Muscle layer of duodenum (tissue), 2 donors: Measurements from ENCODE around the gene NCAPG.

Experiments used
- H3K27ac ChIP-seq: one replicate; pipeline ENCODE4 v1.7.0; 2013; ENCODE audit warnings: mild to moderate bottlenecking, low read length
- H3K27me3 ChIP-seq: one replicate; pipeline ENCODE4 v1.7.0; 2013; ENCODE audit warnings: low read depth, mild to moderate bottlenecking, control low read depth, low read length
- H3K36me3 ChIP-seq, 2 donors: one replicate each; pipeline ENCODE4 v1.7.0; 2013; ENCODE audit warnings: low read length in 2 of 2, control low read depth in 1 of 2, mild to moderate bottlenecking in 1 of 2; ENCODE audit not compliant: insufficient read depth in 2 of 2, control insufficient read depth in 1 of 2
- H3K4me1 ChIP-seq, 2 donors: one replicate each; pipeline ENCODE4 v1.7.0; 2013; ENCODE audit warnings: low read length in 2 of 2, mild to moderate bottlenecking in 2 of 2, control low read depth in 1 of 2, moderate library complexity in 1 of 2; ENCODE audit not compliant: insufficient read depth in 2 of 2, control insufficient read depth in 1 of 2
- H3K4me3 ChIP-seq, 2 donors: one replicate each; pipeline ENCODE4 v1.7.0; 2013; ENCODE audit warnings: low read length in 2 of 2, low read depth in 1 of 2, mild to moderate bottlenecking in 1 of 2
- H3K9me3 ChIP-seq, 2 donors: one replicate each; pipeline ENCODE4 v1.7.0; 2013; ENCODE audit warnings: low read length in 2 of 2, control low read depth in 1 of 2, mild to moderate bottlenecking in 1 of 2; ENCODE audit not compliant: control insufficient read depth in 1 of 2
- donor health status: healthy.

NCAPG gene

DNA sequence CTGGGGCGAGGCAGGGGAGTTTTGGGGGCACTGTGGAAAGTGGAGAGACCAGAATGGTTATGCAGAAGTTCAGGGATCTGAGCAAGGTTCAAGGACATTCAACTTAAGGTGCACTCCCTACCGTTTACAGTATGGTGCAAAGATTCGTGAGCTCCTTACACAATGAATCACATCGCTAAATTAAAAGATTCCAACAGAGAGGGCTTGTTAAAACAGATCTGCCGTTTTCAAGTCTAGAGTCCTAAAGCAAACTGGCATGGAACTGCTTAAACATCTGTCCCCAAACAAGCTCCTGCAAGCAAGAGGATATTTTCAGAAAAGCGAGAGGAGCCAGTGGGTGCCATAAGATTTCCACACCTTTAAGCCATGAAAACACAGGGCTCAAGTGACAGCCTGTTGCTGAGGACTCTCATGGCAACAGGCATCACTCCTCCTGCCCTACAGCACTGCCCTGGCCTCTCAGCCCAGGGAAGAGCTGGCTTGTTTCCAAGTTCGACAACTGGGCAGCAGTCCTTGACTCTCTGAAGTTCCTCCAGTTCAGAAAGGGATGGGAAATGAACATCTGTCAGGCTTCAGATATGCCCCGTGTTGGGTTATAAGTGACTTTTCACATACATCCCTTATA, 39.4 kb upstream of the NCAPG start:
- Histone ChIP-seq H3K36me3 (no peaks in the 10 kb centered on the region), H3K4me1 (no peaks in the 10 kb centered on the region), H3K9me3 (no peaks in the 10 kb centered on the region), H3K27me3 (no peaks in the 10 kb centered on the region), H3K4me3 (no peak overlapping the region), H3K27ac (no peak overlapping the region)

GRCh38 chr4:17773135-17773698, 37.6 kb upstream of the NCAPG start:
- H3K4me1 ChIP-seq, result no peaks in the 10 kb centered on the region
- no peaks in the 10 kb centered on the region for H3K9me3 ChIP-seq
- no peak overlapping the region for H3K4me3 ChIP-seq
- no peaks in the 10 kb centered on the region for H3K36me3 ChIP-seq
- H3K27me3 ChIP-seq, result no peaks in the 10 kb centered on the region
- H3K27ac ChIP-seq, result no peak overlapping the region

DNA sequence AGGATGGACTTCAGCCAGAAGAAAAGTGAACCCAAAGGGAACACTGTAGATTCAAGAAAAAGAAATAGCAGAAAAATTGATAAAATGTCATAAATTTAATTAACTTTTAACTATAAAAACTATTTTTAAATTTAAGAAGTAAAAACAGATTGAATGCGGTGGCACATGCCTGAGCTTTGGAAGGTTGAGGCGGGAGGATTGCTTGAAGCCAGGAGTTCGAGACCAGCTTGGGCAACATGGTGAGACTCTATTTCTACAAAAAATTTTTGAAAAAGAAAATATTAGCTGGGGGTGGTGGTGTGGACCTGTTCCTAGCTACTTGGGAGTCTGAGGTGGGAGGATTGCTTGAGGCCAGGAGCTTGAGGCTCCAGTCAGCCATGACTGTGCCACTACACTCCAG, 32.3 kb upstream of the NCAPG start:
- H3K4me3 ChIP-seq, result no peak overlapping the region
- H3K36me3 ChIP-seq, result no peaks in the 10 kb centered on the region
- H3K9me3 ChIP-seq, result no peaks in the 10 kb centered on the region
- H3K27ac ChIP-seq, result no peak overlapping the region
- peaks cover 12% of the 10 kb centered on the region for H3K27me3 ChIP-seq
- peaks cover 0 to 21% of the 10 kb centered on the region in 2 donors for H3K4me1 ChIP-seq

GRCh38 chr4:17780501-17781299, 30.1 kb upstream of the NCAPG start:
- Histone ChIP-seq H3K4me1 (peaks cover 0 to 21% of the 10 kb centered on the region in 2 donors), H3K9me3 (no peaks in the 10 kb centered on the region), H3K36me3 (no peaks in the 10 kb centered on the region), H3K4me3 (peak overlapping the region; percentile 52 to 78), H3K27ac (no peak overlapping the region), H3K27me3 (peaks cover 12% of the 10 kb centered on the region)

DNA sequence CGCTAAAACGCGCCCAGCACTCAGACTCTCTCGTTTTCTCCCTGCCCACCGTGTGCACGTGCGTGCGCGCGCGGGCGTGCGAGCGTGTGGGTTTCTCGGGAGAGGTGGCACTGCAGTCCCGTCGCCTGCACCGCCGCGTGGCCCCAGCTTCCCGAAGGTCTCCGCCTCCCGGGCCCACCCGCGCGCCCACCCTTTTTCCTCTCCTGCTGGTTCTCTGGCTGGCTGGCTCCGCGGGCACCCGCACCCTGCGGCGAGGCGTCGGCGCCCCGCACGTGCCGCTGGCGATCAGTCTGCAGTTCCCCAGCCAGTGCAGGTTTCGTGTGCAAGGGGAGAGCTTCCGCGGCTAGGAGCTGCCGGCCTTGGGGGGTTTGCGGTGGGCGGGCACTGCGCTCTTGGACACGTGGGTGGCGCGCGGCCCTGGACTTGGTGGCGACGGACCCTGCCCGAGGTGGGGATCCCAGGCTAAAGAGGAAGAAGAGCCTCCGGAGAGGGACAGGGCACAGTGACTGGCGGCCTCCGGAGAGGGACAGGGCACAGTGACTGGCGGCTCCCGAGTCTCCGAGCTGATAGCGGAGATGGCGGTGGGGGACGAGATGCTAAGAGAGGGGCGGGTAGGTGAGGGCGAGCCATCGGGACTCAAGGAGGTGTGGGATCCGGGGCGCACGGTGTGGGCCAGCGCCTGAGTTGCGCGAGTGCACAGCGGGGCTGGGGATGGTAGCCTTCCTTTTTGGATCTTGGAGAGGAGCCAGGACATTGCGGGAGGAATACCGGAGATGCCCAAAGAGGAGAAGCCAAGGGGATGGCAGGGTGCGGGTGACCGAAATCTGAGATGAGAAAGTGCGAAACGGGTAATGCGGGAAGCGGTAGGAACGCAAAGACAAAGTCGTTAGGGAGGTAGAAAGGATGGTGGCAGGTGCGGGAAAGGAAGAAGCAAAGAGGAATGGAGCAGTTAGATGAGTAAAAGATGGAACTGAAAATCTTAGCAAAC, 29.2 kb upstream of the NCAPG start, which contains the start of gene FAM184B:
Gene FAM184B, minus strand, starts transcription at position 322 of the 988 bp plus-strand sequence. CDS start 322 bp downstream, outside the sequence.
- Histone ChIP-seq H3K4me3 (peak within 1 kb of the TSS; percentile 52 to 78), H3K27me3 (peaks cover 12% of the 10 kb centered on the region), H3K4me1 (peaks cover 0 to 21% of the 10 kb centered on the region in 2 donors), H3K9me3 (no peaks in the 10 kb centered on the region), H3K27ac (no peak within 1 kb of the TSS), H3K36me3 (no peaks in the 10 kb centered on the region)

GRCh38 chr4:17785858-17786257, 24.9 kb upstream of the NCAPG start:
- Histone ChIP-seq H3K4me3 (no peak overlapping the region), H3K36me3 (no peaks in the 10 kb centered on the region), H3K9me3 (no peaks in the 10 kb centered on the region), H3K27ac (no peak overlapping the region), H3K27me3 (peaks cover 5% of the 10 kb centered on the region), H3K4me1 (peaks cover 0 to 12% of the 10 kb centered on the region in 2 donors)

DNA sequence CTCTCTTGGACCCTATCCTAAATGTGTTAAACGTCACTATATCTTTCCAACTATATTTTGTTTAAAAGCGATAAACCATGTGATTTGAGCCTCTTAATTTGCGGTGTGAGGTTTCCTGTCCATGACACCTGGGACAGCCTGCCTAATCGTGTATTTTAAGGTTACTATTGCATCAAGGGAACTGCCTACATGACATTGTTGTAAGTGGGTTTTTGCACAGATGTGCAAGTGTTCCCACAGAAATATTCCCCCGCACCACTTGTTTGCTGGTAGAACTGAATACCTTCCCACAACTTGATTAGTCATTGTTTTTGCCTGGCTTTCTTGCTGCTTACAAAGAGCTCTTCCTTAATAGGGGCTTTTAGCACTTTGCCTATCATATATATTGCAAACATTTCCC, 24.2 kb upstream of the NCAPG start:
- Histone ChIP-seq H3K36me3 (no peaks in the 10 kb centered on the region), H3K27ac (no peak overlapping the region), H3K9me3 (no peaks in the 10 kb centered on the region), H3K27me3 (peaks cover 4% of the 10 kb centered on the region), H3K4me1 (peaks cover 0 to 7% of the 10 kb centered on the region in 2 donors), H3K4me3 (no peak overlapping the region)

GRCh38 chr4:17787315-17787714, 23.5 kb upstream of the NCAPG start:
- H3K4me1 ChIP-seq, result no peaks in the 10 kb centered on the region
- H3K9me3 ChIP-seq, result no peaks in the 10 kb centered on the region
- no peaks in the 10 kb centered on the region for H3K27me3 ChIP-seq
- no peak overlapping the region for H3K27ac ChIP-seq
- no peaks in the 10 kb centered on the region for H3K36me3 ChIP-seq
- H3K4me3 ChIP-seq, result no peak overlapping the region

GRCh38 chr4:17788956-17789355, 21.8 kb upstream of the NCAPG start:
- H3K27ac ChIP-seq, result no peak overlapping the region
- no peaks in the 10 kb centered on the region for H3K4me1 ChIP-seq
- H3K36me3 ChIP-seq, result peaks cover under 1 to 3% of the 10 kb centered on the region in 2 donors
- no peak overlapping the region for H3K4me3 ChIP-seq
- H3K27me3 ChIP-seq, result no peaks in the 10 kb centered on the region
- no peaks in the 10 kb centered on the region for H3K9me3 ChIP-seq

DNA sequence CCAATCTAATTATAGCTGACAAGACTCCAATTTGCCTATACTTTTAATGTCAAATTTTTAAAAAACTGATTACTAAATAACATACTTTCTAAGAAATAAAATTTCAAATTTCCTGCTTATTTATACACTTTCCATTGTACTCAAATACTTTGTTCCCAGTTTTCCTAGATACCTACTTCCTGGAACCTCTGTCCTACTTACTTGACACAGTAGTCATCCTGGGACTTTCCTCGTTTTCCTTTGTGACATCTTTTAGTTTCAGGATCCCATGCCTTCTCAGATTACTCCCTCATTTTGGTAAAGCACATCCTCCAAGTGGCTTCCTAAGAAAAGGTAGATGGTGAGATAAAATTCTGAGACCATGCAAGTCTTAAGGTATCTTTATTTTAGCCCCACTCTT, 16.0 kb upstream of the NCAPG start:
- H3K27ac ChIP-seq, result no peak overlapping the region
- H3K4me1 ChIP-seq, result no peaks in the 10 kb centered on the region
- H3K9me3 ChIP-seq, result no peaks in the 10 kb centered on the region
- no peaks in the 10 kb centered on the region for H3K27me3 ChIP-seq
- H3K36me3 ChIP-seq, result peaks cover 3 to 4% of the 10 kb centered on the region in 2 donors
- H3K4me3 ChIP-seq, result no peak overlapping the region
